ENCODE results near the gene NLN.
"Not testable (repeated sequence)": the region's sequence is repeated elsewhere in the genome, so short reads cannot be mapped to it uniquely, and the experiment has no call there.

Gene NLN

GRCh38 chr5:65769539-65769938 lies 47.5 kb downstream of the NLN start:
- in situ Hi-C loops (cut with HindIII; ENCODE audit: low sequenced_read_pairs) = no loop called here

GRCh38 chr5:65771266-65771665 lies 49.3 kb downstream of the NLN start:
- in situ Hi-C loops (cut with HindIII; ENCODE audit: low sequenced_read_pairs) = no loop called here

GRCh38 chr5:65772963-65773362 lies 51.0 kb downstream of the NLN start:
- in situ Hi-C loops (cut with HindIII; ENCODE audit: low sequenced_read_pairs) = not testable (repeated sequence)

- in situ Hi-C loops (cut with HindIII; ENCODE audit: low sequenced_read_pairs) = no loop called here
These were observed 52.3 kb downstream of the NLN start for GRCh38 chr5:65774346-65774745.

GRCh38 chr5:65775476-65775875 lies 53.5 kb downstream of the NLN start:
- in situ Hi-C loops (cut with HindIII; ENCODE audit: low sequenced_read_pairs) = no loop called here

- in situ Hi-C loops (cut with HindIII; ENCODE audit: low sequenced_read_pairs) = no loop called here
These were observed 54.6 kb downstream of the NLN start for GRCh38 chr5:65776441-65777141.

- in situ Hi-C loops (cut with HindIII; ENCODE audit: low sequenced_read_pairs) = no loop called here
These were observed 56.1 kb downstream of the NLN start for GRCh38 chr5:65778126-65778525.

- in situ Hi-C loops (cut with HindIII; ENCODE audit: low sequenced_read_pairs) = no loop called here
These were observed 57.6 kb downstream of the NLN start for GRCh38 chr5:65779643-65780042.

- in situ Hi-C loops (cut with HindIII; ENCODE audit: low sequenced_read_pairs) = not testable (repeated sequence)
These were observed 66.3 kb downstream of the NLN start for GRCh38 chr5:65788296-65788695.

GRCh38 chr5:65790371-65791163 lies 68.6 kb downstream of the NLN start:
- in situ Hi-C loops (cut with HindIII; ENCODE audit: low sequenced_read_pairs) = no loop called here

- in situ Hi-C loops (cut with HindIII; ENCODE audit: low sequenced_read_pairs) = no loop called here
These were observed 70.0 kb downstream of the NLN start for GRCh38 chr5:65791712-65792673.

GRCh38 chr5:65796269-65796668 lies 74.3 kb downstream of the NLN start:
- in situ Hi-C loops (cut with HindIII; ENCODE audit: low sequenced_read_pairs) = no loop called here

GRCh38 chr5:65796751-65797316 lies 74.8 kb downstream of the NLN start:
- in situ Hi-C loops (cut with HindIII; ENCODE audit: low sequenced_read_pairs) = no loop called here

GRCh38 chr5:65797481-65797880 lies 75.5 kb downstream of the NLN start:
- in situ Hi-C loops (cut with HindIII; ENCODE audit: low sequenced_read_pairs) = no loop called here

GRCh38 chr5:65799857-65800256 lies 77.9 kb downstream of the NLN start:
- in situ Hi-C loops (cut with HindIII; ENCODE audit: low sequenced_read_pairs) = loop anchor here (10.0 kb wide), 1 partner anchor 65 kb away; no protein-coding TSS in a partner anchor

- in situ Hi-C loops (cut with HindIII; ENCODE audit: low sequenced_read_pairs) = loop anchor here (10.0 kb wide), 1 partner anchor 64 kb away; no protein-coding TSS in a partner anchor
These were observed 78.8 kb downstream of the NLN start for GRCh38 chr5:65800775-65801174.

- in situ Hi-C loops (cut with HindIII; ENCODE audit: low sequenced_read_pairs) = loop anchor here (10.0 kb wide), 1 partner anchor 63 kb away; no protein-coding TSS in a partner anchor
These were observed 79.4 kb downstream of the NLN start for GRCh38 chr5:65801352-65801783.

GRCh38 chr5:65802080-65802479 lies 80.1 kb downstream of the NLN start:
- in situ Hi-C loops (cut with HindIII; ENCODE audit: low sequenced_read_pairs) = loop anchor here (10.0 kb wide), 1 partner anchor 63 kb away; no protein-coding TSS in a partner anchor

GRCh38 chr5:65802820-65803219 lies 80.8 kb downstream of the NLN start:
- in situ Hi-C loops (cut with HindIII; ENCODE audit: low sequenced_read_pairs) = loop anchor here (10.0 kb wide), 1 partner anchor 62 kb away; no protein-coding TSS in a partner anchor

GRCh38 chr5:65803699-65804391 lies 81.8 kb downstream of the NLN start:
- in situ Hi-C loops (cut with HindIII; ENCODE audit: low sequenced_read_pairs) = loop anchor here (10.0 kb wide), 1 partner anchor 61 kb away; no protein-coding TSS in a partner anchor

Measured in DLD1 (cell line).